GM12892 (cell line): ENCODE results near the gene ABCC4.

ENCODE experiments used
- POLR2A ChIP-seq: IDR thresholded peaks from 2 replicates; pipeline ENCODE4 v1.6.1; 2011; ENCODE audit warnings: low read depth, low read length, control low read depth
- POLR2AphosphoS5 ChIP-seq: IDR thresholded peaks from 2 replicates; pipeline ENCODE4 v1.6.1; 2011; ENCODE audit warnings: low read depth, low read length, control low read depth

GRCh38 chr13:94972262-94972661 is 329.0 kb downstream of the ABCC4 start:
- TF ChIP-seq POLR2AphosphoS5, result no peak
- TF ChIP-seq POLR2A, result no peak
